Astrocyte (in vitro differentiated cells and primary cell): Measurements from ENCODE around the gene SERPINA1.

Experiments used
- EZH2 ChIP-seq: IDR thresholded peaks from 2 replicates; pipeline ENCODE4 v1.6.1; 2012; ENCODE audit warnings: mild to moderate bottlenecking, low read length, inconsistent platforms; ENCODE audit not compliant: insufficient read depth
- TF ChIP-seq, protein P1 (sequence below): IDR thresholded peaks from 2 replicates; pipeline ENCODE4 v1.5.1; 2011; ENCODE audit warnings: low read depth, mild to moderate bottlenecking, inconsistent platforms, low read length, moderate library complexity; ENCODE audit not compliant: insufficient read depth

DNA sequence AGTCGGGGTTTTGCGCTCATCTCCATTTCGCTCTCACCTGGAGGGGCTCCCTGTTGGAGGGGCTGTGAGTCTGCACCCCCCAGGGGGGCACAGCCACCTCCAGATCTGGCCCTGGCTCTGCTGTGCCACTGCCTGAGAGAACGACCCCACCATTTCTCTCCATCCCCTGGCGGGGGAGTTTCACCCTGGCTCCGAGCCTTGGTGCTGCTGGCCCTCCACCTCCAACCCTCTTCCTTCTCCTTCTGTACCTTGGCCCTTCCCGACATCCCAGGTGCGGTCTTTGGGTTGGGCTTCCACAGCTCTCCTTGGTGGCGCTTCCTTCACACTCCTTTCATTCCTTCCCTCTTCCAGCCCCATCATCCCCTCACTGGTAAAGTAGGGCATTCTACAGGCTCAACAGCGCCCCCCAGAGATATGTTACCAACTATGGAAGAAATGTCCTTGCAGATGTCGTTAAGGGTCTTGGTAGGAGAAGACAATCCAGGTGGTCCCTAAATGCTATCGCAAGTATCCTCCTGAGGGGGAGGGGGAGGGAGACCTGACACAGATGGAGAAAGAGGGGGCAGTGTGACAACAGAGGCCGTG lies 16.3 kb downstream of the SERPINA1 start:
- TF ChIP-seq, protein P1, sequence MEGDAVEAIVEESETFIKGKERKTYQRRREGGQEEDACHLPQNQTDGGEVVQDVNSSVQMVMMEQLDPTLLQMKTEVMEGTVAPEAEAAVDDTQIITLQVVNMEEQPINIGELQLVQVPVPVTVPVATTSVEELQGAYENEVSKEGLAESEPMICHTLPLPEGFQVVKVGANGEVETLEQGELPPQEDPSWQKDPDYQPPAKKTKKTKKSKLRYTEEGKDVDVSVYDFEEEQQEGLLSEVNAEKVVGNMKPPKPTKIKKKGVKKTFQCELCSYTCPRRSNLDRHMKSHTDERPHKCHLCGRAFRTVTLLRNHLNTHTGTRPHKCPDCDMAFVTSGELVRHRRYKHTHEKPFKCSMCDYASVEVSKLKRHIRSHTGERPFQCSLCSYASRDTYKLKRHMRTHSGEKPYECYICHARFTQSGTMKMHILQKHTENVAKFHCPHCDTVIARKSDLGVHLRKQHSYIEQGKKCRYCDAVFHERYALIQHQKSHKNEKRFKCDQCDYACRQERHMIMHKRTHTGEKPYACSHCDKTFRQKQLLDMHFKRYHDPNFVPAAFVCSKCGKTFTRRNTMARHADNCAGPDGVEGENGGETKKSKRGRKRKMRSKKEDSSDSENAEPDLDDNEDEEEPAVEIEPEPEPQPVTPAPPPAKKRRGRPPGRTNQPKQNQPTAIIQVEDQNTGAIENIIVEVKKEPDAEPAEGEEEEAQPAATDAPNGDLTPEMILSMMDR = no peak
- no peak for TF ChIP-seq EZH2
